Sigmoid colon (tissue), 7 donors: Measurements from ENCODE around the gene KIAA1614. TPM values are rescaled to one million over a fixed set of nuclear protein-coding genes. Genes with fewer than 3 reads are reported as not detected.

Experiments
- DNase-seq: peaks from one replicate; pipeline ENCODE4 v3.0.0-alpha.2; 2019
- H3K27ac ChIP-seq, 4 donors: fragments of 200-600 bp; sonication (generic); one replicate each; pipeline ENCODE4 v1.5.1; 2016 to 2019; ENCODE audit warnings: mild to moderate bottlenecking in 1 of 4
- H3K27me3 ChIP-seq, 3 donors: fragments of 200-600 bp; sonication (generic); one replicate each; pipeline ENCODE4 v1.5.1; 2019; ENCODE audit warnings: mild to moderate bottlenecking in 1 of 3
- H3K36me3 ChIP-seq, 4 donors: fragments of 200-600 bp; sonication (generic); one replicate each; pipeline ENCODE4 v1.5.1; 2016 to 2019
- H3K4me1 ChIP-seq, 4 donors: fragments of 200-600 bp; sonication (generic); one replicate each; pipeline ENCODE4 v1.5.1; 2017 to 2019
- H3K4me3 ChIP-seq, 4 donors: fragments of 200-600 bp; sonication (generic); one replicate each; pipeline ENCODE4 v1.5.1; 2017 to 2019; ENCODE audit warnings: mild to moderate bottlenecking in 2 of 4, moderate library complexity in 1 of 4
- H3K9me3 ChIP-seq, 4 donors: fragments of 200-600 bp in 3 of 4; sonication (generic) in 3 of 4; one replicate each; pipeline versions ENCODE4 v1.5.1 to v1.6.1; 2013 to 2019
- CTCF ChIP-seq, 4 experiments: fragments of 450-650 bp in 3 of 4; fragments of 200-600 bp in 1 of 4; IDR thresholded peaks; one replicate each; pipeline ENCODE4 v1.5.1; 2016 to 2019; ENCODE audit warnings: antibody characterized with exemption in 4 of 4, mild to moderate bottlenecking in 3 of 4, moderate library complexity in 2 of 4
- EP300 ChIP-seq, 4 donors: sonication (generic); formaldehyde crosslinking; IDR thresholded peaks; one replicate each; pipeline ENCODE4 v1.6.1; 2017; ENCODE audit warnings: antibody characterized with exemption in 4 of 4
- POLR2A ChIP-seq, 2 donors: fragments of 450-650 bp; IDR thresholded peaks; one replicate each; pipeline ENCODE4 v1.6.1; 2016; ENCODE audit warnings: antibody characterized with exemption in 2 of 2, mild to moderate bottlenecking in 2 of 2, moderate library complexity in 2 of 2
- POLR2AphosphoS5 ChIP-seq, 4 donors: sonication (generic); formaldehyde crosslinking; IDR thresholded peaks; one replicate each; pipeline ENCODE4 v1.6.1; 2017; ENCODE audit warnings: antibody characterized with exemption in 4 of 4
- WGBS, 2 donors: extraction: QIAGEN DNeasy Blood & Tissue Kit; methylation state at CpG; one replicate each; pipeline ENCODE4 v1.1.7; 2013; 5-methylcytosine and 5-hydroxymethylcytosine counted together
- intact Hi-C: fragments of 100-400 bp; cut with DNase I; formaldehyde crosslinking; loops from one replicate; pipeline ENCODE4 v1.15.1; 2023
- polyA plus RNA-seq, 3 donors: library from polyadenylated mRNA; stranded (reverse); fragments of 200-250 nt; gene quantifications; one replicate each; pipeline ENCODE4 v1.2.3, GENCODE V29; 2013
- total RNA-seq, 4 donors: library from RNA; depleted of rRNA; stranded (reverse); fragments of >200 nt; gene quantifications; one replicate each; pipeline ENCODE4 v1.1.0, GENCODE V29; 2016
- donor health status: healthy with polysubstance abuse.
- donor health status: Bipolar disorder and iron deficiency.
- donor health status: healthy.

Gene KIAA1614
- total and polyA plus RNA-seq, 7 donors: 1.2 to 14.8 (median 6.3) TPM

GRCh38 chr1:180934563-180934962 is 21.9 kb downstream of the KIAA1614 start:
- WGBS, 2 donors: 60 to 87% methylated on average over 7 of the region's 7 CpGs
- intact Hi-C loops: no loop called here
- peaks cover 0 to 62% (median 41%) of the 10 kb centered on the region in 4 donors for H3K36me3 ChIP-seq
- DNase-seq: no peak
- H3K4me3 ChIP-seq: no peak overlapping the region
- no peak overlapping the region for H3K27ac ChIP-seq
- H3K4me1 ChIP-seq: peaks cover 0 to under 1% (median 0%) of the 10 kb centered on the region in 4 donors
- no peaks in the 10 kb centered on the region for H3K27me3 ChIP-seq
- H3K9me3 ChIP-seq: no peaks in the 10 kb centered on the region
- TF ChIP-seq POLR2A (IDR thresholded peaks at IDR 0.05): no peak
- no peak for TF ChIP-seq CTCF (IDR thresholded peaks at IDR 0.05)
- no peak for TF ChIP-seq EP300 (IDR thresholded peaks at IDR 0.05)
- no peak for TF ChIP-seq POLR2AphosphoS5 (IDR thresholded peaks at IDR 0.05)

- Histone ChIP-seq H3K27ac (no peak overlapping the region), H3K9me3 (no peaks in the 10 kb centered on the region), H3K36me3 (peaks cover 0 to 69% (median 40%) of the 10 kb centered on the region in 4 donors), H3K4me1 (no peaks in the 10 kb centered on the region), H3K27me3 (no peaks in the 10 kb centered on the region), H3K4me3 (no peak overlapping the region)
- WGBS, 2 donors: 36 to 71% methylated on average over 45 of the region's 45 CpGs
- TF ChIP-seq POLR2A (IDR thresholded peaks at IDR 0.05): no peak
- TF ChIP-seq CTCF (IDR thresholded peaks at IDR 0.05): no peak
- no peak for TF ChIP-seq POLR2AphosphoS5 (IDR thresholded peaks at IDR 0.05)
- TF ChIP-seq EP300 (IDR thresholded peaks at IDR 0.05): no peak
- no peak for DNase-seq
- intact Hi-C loops: no loop called here
Observed at GRCh38 chr1:180935326-180936109, 22.8 kb downstream of the KIAA1614 start.

GRCh38 chr1:180936110-180937011 is 23.7 kb downstream of the KIAA1614 start:
- Histone ChIP-seq H3K27ac (no peak overlapping the region), H3K27me3 (no peaks in the 10 kb centered on the region), H3K36me3 (peaks cover 0 to 70% (median 38%) of the 10 kb centered on the region in 4 donors), H3K4me1 (no peaks in the 10 kb centered on the region), H3K4me3 (no peak overlapping the region), H3K9me3 (no peaks in the 10 kb centered on the region)
- intact Hi-C loops: no loop called here
- DNase-seq: no peak
- 91 to 92% methylated on average over 28 of the region's 28 CpGs for WGBS, 2 donors
- no peak for TF ChIP-seq POLR2AphosphoS5 (IDR thresholded peaks at IDR 0.05)
- no peak for TF ChIP-seq EP300 (IDR thresholded peaks at IDR 0.05)
- TF ChIP-seq POLR2A (IDR thresholded peaks at IDR 0.05): no peak
- TF ChIP-seq CTCF (IDR thresholded peaks at IDR 0.05): no peak

- intact Hi-C loops: no loop called here
- H3K27ac ChIP-seq: no peak overlapping the region
- H3K9me3 ChIP-seq: no peaks in the 10 kb centered on the region
- H3K36me3 ChIP-seq: peaks cover 0 to 73% (median 38%) of the 10 kb centered on the region in 4 donors
- H3K4me1 ChIP-seq: no peaks in the 10 kb centered on the region
- no peak overlapping the region for H3K4me3 ChIP-seq
- no peak for DNase-seq
- no peaks in the 10 kb centered on the region for H3K27me3 ChIP-seq
- WGBS, 2 donors: 44 to 57% methylated on average over 1 of the region's 1 CpG
- no peak for TF ChIP-seq POLR2AphosphoS5 (IDR thresholded peaks at IDR 0.05)
- TF ChIP-seq CTCF (IDR thresholded peaks at IDR 0.05): no peak
- no peak for TF ChIP-seq POLR2A (IDR thresholded peaks at IDR 0.05)
- TF ChIP-seq EP300 (IDR thresholded peaks at IDR 0.05): no peak
Observed at GRCh38 chr1:180937012-180937372, 24.3 kb downstream of the KIAA1614 start.
